Transverse colon (tissue), 4 donors: ENCODE measurements around the gene TMEM266.

ENCODE experiments used
- CTCF ChIP-seq, 5 experiments: fragments of 200-600 bp in 3 of 5; fragments of 450-650 bp in 2 of 5; sonication (generic) in 3 of 5; IDR thresholded peaks; 1 replicate in 2 of 5; 2 replicates in 3 of 5; pipeline ENCODE4 v1.5.1; 2016 to 2017; ENCODE audit warnings: antibody characterized with exemption in 5 of 5, inconsistent platforms in 3 of 5, mild to moderate bottlenecking in 2 of 5, moderate library complexity in 1 of 5
- POLR2A ChIP-seq: fragments of 450-650 bp; IDR thresholded peaks from one replicate; pipeline ENCODE4 v1.6.1; 2016; ENCODE audit warnings: antibody characterized with exemption, mild to moderate bottlenecking, moderate library complexity
- POLR2AphosphoS5 ChIP-seq, 3 donors: sonication (generic); formaldehyde crosslinking; IDR thresholded peaks; one replicate each; pipeline ENCODE4 v1.6.1; 2016; ENCODE audit warnings: antibody characterized with exemption in 3 of 3

GRCh38 chr15:76098685-76099084 lies 38.9 kb downstream of the TMEM266 start:
- TF ChIP-seq POLR2AphosphoS5 (IDR thresholded peaks at IDR 0.05) (no peak), CTCF (IDR thresholded peaks at IDR 0.05) (no peak), POLR2A (no peak)
